Limb (tissue), 2 donors: ENCODE measurements around the gene PEX14.
"Not testable (repeated sequence)": the region's sequence is repeated elsewhere in the genome, so short reads cannot be mapped to it uniquely, and the experiment has no call there.

ENCODE experiments used
- DNase-seq, 2 donors: peaks; one replicate each; pipeline ENCODE4 v3.0.0-alpha.2; 2016; ENCODE audit errors: extremely low spot score in 2 of 2

The PEX14 gene, protein sequence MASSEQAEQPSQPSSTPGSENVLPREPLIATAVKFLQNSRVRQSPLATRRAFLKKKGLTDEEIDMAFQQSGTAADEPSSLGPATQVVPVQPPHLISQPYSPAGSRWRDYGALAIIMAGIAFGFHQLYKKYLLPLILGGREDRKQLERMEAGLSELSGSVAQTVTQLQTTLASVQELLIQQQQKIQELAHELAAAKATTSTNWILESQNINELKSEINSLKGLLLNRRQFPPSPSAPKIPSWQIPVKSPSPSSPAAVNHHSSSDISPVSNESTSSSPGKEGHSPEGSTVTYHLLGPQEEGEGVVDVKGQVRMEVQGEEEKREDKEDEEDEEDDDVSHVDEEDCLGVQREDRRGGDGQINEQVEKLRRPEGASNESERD

GRCh38 chr1:10474613-10475507 lies at the start of gene PEX14:
PEX14 (plus strand) TSS chr1:10474950; CDS start chr1:10474967, 17 bp downstream.
- peak; percentile 90 for DNase-seq

- not testable (repeated sequence) for DNase-seq
These were observed 48.8 kb upstream of the PEX14 start for GRCh38 chr1:10425826-10426534.

DNA sequence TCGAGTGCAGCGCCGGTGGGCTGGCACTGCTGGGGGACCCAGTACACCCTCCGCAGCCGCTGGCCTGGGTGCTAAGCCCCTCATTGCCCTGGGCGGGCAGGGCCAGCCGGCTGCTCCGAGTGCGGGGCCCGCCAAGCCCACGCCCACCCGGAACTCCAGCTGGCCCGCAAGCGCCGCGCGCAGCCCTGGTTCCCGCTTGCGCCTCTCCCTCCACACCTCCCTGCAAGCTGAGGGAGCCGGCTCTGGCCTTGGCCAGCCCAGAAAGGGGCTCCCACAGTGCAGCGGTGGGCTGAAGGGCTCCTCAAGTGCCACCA lies 48.3 kb upstream of the PEX14 start:
- not testable (repeated sequence) for DNase-seq

DNA sequence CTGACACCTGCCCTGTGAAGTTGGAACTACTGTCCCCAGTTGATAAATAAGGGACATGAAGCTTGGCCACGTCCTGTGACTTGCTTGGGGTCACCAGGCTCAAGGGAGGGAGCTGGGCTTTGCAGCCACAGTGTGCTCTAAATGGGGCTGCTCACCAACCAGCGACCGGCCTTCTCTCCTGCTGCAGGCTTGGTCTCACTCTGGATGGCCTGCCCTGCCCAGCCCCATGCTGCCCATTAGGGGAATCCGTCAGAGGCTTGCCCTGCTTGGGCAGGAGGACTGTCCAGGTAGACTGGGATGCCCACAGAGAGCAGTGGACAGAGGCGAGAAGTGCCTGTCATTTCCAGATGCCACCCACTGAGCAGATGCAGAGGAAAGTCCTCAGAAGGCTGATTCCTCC lies 45.8 kb upstream of the PEX14 start:
- no peak for DNase-seq

GRCh38 chr1:10429868-10430215 lies 44.9 kb upstream of the PEX14 start:
- DNase-seq, result no peak

GRCh38 chr1:10430216-10431069 lies 44.3 kb upstream of the PEX14 start, which contains the start of gene CENPS:
CENPS (plus strand) TSS chr1:10430433; CDS start chr1:10430518, 85 bp downstream.
- peak; percentile 93 for DNase-seq

- DNase-seq, result no peak
These were observed 43.5 kb upstream of the PEX14 start for GRCh38 chr1:10431070-10431730.

GRCh38 chr1:10432910-10433700 lies 41.6 kb upstream of the PEX14 start:
- DNase-seq, result no peak

GRCh38 chr1:10433790-10434189 lies 41.0 kb upstream of the PEX14 start:
- no peak for DNase-seq

GRCh38 chr1:10434590-10434989 lies 40.2 kb upstream of the PEX14 start:
- no peak for DNase-seq

- DNase-seq, result no peak
These were observed 37.7 kb upstream of the PEX14 start for GRCh38 chr1:10437052-10437451.

DNA sequence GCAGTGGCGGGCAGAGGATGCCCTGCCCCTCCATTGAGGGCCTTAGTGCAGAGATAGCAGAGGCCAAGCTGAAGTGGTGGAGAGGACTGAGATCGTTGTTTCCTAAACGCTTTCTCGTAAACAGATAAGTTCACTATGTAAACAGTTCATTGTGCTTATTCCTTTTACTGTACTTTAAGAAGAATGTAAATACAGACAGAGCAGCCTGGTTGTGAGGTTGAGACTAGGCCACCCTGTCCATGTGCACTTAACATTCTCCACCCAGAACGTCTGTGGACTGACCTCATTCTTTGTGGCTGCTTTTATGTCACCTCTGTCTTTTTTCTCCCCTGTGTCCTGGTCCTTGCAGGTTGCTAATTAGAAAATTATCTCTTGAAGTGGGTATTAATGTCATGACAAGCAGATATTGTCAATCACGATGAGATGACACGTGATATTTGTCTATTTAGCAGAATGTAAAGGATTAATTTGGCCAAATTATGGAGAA lies 36.0 kb upstream of the PEX14 start:
- DNase-seq, result no peak

- DNase-seq, result no peak
These were observed 34.4 kb upstream of the PEX14 start for GRCh38 chr1:10440305-10440704.

DNA sequence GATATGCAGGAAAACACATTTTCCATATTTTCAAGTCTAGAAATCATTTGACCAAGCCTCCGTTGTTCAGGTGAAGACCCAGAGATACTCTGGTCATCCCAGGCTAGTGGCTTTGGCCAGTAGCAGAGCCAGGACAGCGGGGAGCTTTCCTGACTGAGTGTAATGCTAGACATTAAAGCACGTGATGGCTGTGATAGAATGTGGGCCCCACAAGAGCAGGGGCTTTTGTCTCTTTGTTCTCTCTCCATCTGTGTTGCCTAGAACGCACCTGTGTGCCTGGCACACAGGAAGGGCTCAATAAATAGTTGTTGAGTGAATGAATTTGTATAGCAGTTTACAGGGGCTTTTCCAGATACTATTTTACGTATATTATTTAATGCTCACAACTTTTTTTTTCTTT lies 34.0 kb upstream of the PEX14 start:
- DNase-seq, result no peak

- DNase-seq, result no peak
These were observed 30.5 kb upstream of the PEX14 start for GRCh38 chr1:10444248-10444647.

- no peak for DNase-seq
These were observed 29.9 kb upstream of the PEX14 start for GRCh38 chr1:10444795-10445397.

GRCh38 chr1:10446790-10447422 lies 27.8 kb upstream of the PEX14 start:
- no peak for DNase-seq

- DNase-seq, result no peak
These were observed 25.0 kb upstream of the PEX14 start, which contains the start of gene CORT for GRCh38 chr1:10449751-10450150. CORT (plus strand) TSS chr1:10450031; CDS start chr1:10450224, 193 bp downstream.
